HG03139 (cell line): Measurements from ENCODE around the gene BDH1.

Experiments used
- ATAC-seq: cut with Tn5 transposase; IDR thresholded peaks from one replicate; pipeline ENCODE4 v1.9.1; 2021; ENCODE audit not compliant: unreplicated experiment

Gene BDH1

GRCh38 chr3:197507541-197507940 lies 48.2 kb downstream of the BDH1 start:
- ATAC-seq: no peak

- ATAC-seq: no peak
Observed at GRCh38 chr3:197507081-197507480, 48.7 kb downstream of the BDH1 start.

- ATAC-seq: no peak
Observed at GRCh38 chr3:197505796-197506548, 49.8 kb downstream of the BDH1 start.

DNA sequence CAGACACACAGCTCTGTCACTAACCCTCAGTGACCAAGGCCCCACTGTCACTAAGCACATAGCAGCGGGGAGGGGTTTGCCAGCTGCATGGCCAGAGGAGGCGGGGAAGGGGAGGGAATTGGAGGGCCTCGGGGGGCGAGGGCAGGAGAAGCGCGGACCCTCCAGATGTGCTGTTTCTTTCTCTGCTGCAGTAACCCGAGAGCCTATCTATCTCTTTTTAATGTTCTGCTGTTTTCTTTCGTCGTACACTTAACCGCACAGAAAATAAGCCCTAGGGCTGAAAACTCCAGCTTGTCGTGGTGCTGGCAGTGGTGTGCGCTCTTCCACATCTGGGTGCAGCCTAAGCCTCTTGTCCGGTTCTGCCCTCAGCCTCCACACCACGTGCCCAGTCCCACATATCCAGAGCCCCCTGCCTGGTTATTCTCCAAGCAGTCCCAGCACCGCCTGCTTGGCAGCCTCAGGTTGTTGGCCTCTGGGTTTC lies 51.1 kb downstream of the BDH1 start:
- ATAC-seq: no peak

GRCh38 chr3:197504229-197504628 lies 51.5 kb downstream of the BDH1 start:
- no peak for ATAC-seq

GRCh38 chr3:197503652-197504051 lies 52.1 kb downstream of the BDH1 start:
- no peak for ATAC-seq

DNA sequence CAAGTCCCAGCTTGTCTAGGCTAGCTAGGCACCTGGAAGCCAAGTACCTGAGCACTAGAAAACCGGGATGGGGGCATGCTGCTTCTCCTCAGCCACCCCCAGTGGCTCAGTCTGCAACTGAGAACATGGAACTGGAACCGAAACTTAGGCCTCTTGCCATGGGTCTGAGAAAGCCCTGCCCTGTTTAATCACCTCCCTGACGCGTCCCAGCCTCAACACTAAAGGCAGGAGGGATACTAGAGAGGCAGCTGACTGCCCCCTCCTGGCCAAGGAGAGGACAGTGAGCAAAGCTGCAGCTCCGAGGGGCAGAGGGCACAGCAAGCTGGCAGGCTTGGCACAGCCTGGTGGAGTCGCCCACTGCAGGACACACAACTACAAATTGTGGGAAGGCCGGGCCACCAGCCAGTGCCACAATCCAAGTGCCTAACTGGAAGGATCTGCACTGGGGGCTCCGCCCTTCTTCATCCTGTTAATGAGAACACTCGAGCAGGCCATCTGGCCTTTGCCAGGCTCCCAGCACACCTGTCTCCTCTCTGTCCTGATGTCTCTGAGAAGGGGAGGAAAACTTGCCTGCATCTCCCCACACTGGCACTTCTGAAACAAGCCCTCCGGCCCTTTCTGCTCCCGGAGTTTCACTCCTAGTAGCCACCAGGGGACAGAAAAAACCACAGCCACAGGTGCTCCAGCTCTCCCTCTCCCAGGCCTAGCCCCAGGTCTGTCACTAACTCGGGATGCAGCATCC lies 53.7 kb downstream of the BDH1 start:
- ATAC-seq: no peak

- no peak for ATAC-seq
Observed at GRCh38 chr3:197501496-197501878, 54.3 kb downstream of the BDH1 start.

DNA sequence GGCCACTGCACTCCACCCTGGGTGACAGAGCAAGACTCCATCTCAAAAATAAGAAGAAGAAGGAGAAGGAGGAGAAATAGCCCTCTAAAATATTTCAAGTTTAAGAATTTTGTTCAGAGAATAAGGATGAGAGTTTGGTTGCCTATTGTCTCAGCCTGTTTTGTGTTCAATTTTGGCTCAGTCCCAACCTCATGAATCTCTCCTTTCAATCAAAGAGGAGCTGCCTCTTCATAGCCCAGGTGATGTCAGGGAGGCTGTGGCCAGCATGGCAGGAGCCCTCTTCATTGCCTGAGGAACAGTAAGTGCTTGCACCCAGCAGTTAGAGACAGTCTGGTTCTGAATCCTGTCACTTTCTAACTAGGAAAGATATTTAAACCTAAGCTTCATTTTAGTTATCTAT lies 55.0 kb downstream of the BDH1 start:
- no peak for ATAC-seq

GRCh38 chr3:197499427-197499826 lies 56.3 kb downstream of the BDH1 start:
- no peak for ATAC-seq

- no peak for ATAC-seq
Observed at GRCh38 chr3:197498499-197499241, 57.1 kb downstream of the BDH1 start.

GRCh38 chr3:197496746-197497125 lies 59.0 kb downstream of the BDH1 start:
- no peak for ATAC-seq

- no peak for ATAC-seq
Observed at GRCh38 chr3:197495999-197496745, 59.6 kb downstream of the BDH1 start.

DNA sequence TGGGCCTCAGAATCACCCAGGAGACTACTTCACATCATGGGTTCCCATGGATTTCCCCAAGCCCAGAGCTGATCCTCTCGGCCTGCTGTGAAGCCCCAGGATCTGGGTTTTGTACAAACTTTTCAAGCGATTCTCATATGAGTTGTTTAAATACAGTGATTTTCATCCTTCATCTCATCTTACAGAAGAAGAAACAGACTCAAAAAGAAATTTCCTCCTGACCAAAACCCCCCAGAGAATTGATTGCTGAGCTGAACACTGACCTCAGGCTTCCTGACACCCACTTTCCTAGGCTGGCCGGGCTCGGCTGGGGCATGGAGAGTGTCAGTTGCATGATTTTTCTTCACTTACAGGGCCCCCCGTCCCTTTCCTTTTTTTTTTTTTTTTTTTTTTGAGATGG lies 60.3 kb downstream of the BDH1 start:
- ATAC-seq: no peak

DNA sequence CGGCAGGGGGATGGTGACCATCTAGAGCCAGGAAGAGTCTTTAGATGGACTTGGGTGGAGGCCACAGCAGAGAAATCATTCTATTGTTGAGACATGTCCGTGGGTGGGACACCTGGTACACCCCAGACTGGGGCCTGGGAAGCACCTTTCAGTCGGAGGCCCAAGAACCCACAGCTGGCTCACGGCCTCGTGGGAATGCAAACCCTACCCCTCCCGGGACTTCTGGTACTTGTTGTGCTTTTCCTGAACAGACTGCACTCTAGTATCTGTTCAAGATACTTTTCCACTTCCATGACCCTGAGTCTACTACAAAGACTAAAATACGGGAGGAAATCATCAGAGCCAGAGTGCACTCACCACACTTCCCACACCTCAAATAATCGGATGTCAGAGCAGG lies 60.7 kb downstream of the BDH1 start:
- ATAC-seq: no peak

- ATAC-seq: no peak
Observed at GRCh38 chr3:197494366-197495058, 61.3 kb downstream of the BDH1 start.

DNA sequence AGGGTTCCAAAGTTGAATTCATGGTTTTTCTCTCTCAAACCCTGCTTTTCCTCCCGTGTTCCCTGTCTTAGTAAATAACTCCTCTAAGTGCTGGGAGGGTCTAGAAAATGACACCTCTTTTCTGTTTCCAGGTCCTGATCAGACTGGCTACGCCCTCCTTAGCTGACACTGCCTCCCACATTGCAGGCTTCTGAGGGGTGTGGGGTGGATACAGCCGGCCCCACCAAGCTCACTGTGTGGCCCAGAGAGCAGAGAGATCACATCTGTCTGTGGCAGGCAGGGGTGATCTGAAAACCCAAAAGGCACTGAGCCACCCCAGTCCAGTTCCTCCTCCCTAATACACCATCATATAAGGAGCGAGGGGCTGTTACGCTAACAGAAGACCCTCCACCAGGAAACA lies 62.7 kb downstream of the BDH1 start:
- no peak for ATAC-seq

DNA sequence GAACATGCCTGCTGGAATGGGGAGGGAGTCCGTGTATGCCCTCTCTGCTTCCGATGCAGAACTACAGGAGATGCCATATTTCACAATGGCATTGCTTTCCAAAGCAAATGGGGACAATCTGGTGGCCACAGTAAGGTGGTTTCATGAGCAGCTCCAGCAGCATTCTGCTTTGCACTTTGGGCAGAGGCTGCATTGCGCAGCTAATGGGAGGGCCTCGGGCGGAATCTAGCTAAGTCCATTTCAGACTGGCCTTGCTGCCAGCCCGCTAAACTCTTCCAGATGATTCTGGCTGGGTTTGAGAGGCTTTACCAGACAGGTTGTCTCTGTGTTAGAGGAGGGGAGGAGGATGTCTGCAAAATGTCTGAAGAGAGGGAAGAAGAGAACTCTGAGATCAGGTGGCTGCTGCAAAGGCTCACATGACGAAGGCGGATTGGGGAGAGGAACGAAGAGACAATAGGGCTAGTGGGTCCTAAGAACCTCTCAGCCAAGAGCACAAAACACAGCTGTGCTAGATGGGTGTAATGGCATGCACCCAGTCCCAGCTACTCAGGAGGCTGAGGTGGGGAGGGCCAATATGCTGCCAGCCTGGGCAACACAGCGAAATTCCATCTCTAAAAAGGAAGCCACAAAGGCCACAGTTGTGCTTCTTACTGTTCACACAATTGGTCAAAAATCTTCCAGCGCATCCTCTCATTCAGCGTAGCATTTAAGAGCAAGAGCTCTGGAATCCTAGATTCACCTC lies 63.7 kb downstream of the BDH1 start:
- ATAC-seq: no peak

DNA sequence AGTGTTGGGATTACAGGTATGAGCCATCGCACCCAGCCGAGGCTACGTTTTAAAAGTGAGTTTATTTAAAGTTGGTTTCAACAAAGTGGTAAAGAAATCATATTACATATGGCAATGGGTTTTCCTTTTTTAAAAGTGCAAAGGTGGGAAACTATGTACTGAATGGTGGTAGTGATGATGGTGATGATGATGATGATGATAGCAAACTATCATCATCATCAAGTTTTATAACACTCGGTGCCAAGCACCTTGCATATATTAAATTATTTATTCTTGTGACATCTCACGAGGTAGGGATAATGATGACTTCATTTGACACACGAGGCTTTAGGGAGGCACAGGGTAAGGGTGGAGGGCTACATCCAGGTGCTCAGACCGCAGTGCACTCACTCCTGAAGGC lies 64.3 kb downstream of the BDH1 start:
- ATAC-seq: no peak
